ENCODE results near the gene SMARCA4.

The SMARCA4 gene

DNA sequence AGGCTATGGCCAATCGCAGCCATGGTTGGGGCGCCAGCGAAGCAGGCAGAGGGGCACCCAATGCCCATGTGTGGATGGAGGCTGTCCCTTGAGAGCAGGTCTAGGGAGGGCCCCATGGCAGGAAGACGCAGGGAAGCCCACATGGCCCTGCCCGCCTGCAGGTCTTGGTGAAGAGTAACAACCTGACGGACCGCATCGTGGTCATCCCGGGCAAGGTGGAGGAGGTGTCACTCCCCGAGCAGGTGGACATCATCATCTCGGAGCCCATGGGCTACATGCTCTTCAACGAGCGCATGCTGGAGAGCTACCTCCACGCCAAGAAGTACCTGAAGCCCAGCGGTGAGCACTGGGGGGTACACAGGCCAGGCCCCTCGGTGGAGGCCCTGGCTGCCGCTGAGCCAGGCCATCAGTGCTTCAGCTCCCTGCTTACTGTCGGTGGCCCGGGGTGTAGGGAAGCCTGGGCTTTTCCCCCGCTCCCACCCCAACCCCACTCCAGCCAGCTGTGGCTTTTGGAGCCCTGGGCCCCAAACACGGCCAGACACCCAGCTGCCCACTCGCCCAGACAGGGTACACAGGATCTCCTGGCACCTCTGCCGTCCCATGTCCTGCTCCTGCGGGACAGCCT lies 47.0 kb upstream of the SMARCA4 start:
- no peak overlapping the region for H3K27ac ChIP-seq (ENCODE audit: low read depth, low read length, poor library complexity, severe bottlenecking)
- no peak for TF ChIP-seq EZH2 (IDR thresholded peaks at IDR 0.05; ENCODE audit: borderline replicate concordance, low read length)
- no peaks in the 10 kb centered on the region for H3K9me2 ChIP-seq (ENCODE audit: low read depth, low read length)
- no peaks in the 10 kb centered on the region for H3K27me3 ChIP-seq (ENCODE audit: insufficient read depth, low read length)
- no peak overlapping the region for H3K4me3 ChIP-seq (ENCODE audit: low read depth, low read length, poor library complexity, severe bottlenecking)
- no peak overlapping the region for H3K4me2 ChIP-seq (ENCODE audit: low read length)
- no peaks in the 10 kb centered on the region for H3F3A ChIP-seq (ENCODE audit: insufficient read depth, low read length)
- no peaks in the 10 kb centered on the region for H3K9me3 ChIP-seq (ENCODE audit: low read length)
- H4K20me1 ChIP-seq (ENCODE audit: insufficient read depth, low read length) = no peaks in the 10 kb centered on the region
- no peaks in the 10 kb centered on the region for H3K4me1 ChIP-seq (ENCODE audit: insufficient read depth, low read length, severe bottlenecking)
- H3K36me3 ChIP-seq (ENCODE audit: insufficient read depth, low read length) = peaks cover 66% of the 10 kb centered on the region
- no peaks in the 10 kb centered on the region for H3K79me2 ChIP-seq (ENCODE audit: insufficient read depth, low read length)
- H3K9ac ChIP-seq (ENCODE audit: low read length) = no peak overlapping the region
- no peak overlapping the region for H2AFZ ChIP-seq (ENCODE audit: low read length)

DNA sequence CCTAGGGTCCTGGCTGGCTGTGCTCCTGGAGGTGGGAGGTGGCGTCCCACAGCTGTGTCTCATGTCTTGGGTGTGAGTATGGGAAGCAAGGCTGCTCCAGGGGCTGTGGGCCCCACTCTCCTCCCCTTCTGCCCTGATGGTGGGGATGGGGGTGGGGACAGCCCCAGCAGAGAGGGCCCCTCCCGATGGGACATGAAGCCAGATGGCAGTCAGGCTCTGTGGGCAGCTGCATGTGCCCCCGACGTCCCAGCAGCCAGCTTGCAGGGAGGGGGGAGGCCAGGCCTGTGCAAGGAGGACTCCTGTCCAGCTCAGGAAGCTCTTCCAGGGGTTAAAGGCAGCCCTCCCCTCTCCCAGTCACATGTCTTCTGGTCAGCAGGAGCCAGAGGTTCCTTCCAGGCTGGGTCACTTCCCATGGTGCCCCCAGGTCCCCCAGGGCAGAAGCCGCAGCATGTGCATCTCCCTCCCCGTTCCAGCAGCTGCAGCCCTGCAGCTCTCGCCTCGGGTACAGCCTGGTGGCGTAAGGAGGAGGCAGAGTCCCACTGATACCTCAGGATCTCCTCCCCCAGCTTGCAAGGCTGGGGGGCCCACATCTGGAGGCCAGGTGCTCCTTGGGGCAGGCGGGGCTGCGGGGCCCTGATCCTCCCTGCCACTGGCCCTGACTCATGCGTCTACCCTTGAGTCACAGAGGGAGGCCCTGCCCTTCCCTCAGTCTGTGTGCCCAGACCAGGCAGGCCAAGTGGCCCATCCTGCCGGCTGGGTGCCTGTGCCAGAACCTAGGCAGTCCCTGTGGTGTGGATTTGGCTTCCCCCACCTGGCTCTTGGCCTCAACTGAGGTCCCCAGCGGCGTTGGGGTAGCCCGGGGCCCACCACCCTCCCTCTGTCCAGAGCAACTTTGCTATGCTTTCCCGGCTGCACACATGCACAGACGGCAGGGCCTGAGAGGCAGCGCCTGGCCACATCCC lies 45.4 kb upstream of the SMARCA4 start:
- Histone ChIP-seq H2AFZ (ENCODE audit: low read length) (no peak overlapping the region), H3K9me2 (ENCODE audit: low read depth, low read length) (no peaks in the 10 kb centered on the region), H3K36me3 (ENCODE audit: insufficient read depth, low read length) (peaks cover 68% of the 10 kb centered on the region), H3K27ac (ENCODE audit: low read depth, low read length, poor library complexity, severe bottlenecking) (no peak overlapping the region), H4K20me1 (ENCODE audit: insufficient read depth, low read length) (no peaks in the 10 kb centered on the region), H3K9ac (ENCODE audit: low read length) (no peak overlapping the region), H3K4me1 (ENCODE audit: insufficient read depth, low read length, severe bottlenecking) (no peaks in the 10 kb centered on the region), H3F3A (ENCODE audit: insufficient read depth, low read length) (no peaks in the 10 kb centered on the region), H3K79me2 (ENCODE audit: insufficient read depth, low read length) (no peaks in the 10 kb centered on the region), H3K4me2 (ENCODE audit: low read length) (no peak overlapping the region), H3K27me3 (ENCODE audit: insufficient read depth, low read length) (no peaks in the 10 kb centered on the region), H3K4me3 (ENCODE audit: low read depth, low read length, poor library complexity, severe bottlenecking) (no peak overlapping the region), H3K9me3 (ENCODE audit: low read length) (no peaks in the 10 kb centered on the region)
- TF ChIP-seq, protein P1, sequence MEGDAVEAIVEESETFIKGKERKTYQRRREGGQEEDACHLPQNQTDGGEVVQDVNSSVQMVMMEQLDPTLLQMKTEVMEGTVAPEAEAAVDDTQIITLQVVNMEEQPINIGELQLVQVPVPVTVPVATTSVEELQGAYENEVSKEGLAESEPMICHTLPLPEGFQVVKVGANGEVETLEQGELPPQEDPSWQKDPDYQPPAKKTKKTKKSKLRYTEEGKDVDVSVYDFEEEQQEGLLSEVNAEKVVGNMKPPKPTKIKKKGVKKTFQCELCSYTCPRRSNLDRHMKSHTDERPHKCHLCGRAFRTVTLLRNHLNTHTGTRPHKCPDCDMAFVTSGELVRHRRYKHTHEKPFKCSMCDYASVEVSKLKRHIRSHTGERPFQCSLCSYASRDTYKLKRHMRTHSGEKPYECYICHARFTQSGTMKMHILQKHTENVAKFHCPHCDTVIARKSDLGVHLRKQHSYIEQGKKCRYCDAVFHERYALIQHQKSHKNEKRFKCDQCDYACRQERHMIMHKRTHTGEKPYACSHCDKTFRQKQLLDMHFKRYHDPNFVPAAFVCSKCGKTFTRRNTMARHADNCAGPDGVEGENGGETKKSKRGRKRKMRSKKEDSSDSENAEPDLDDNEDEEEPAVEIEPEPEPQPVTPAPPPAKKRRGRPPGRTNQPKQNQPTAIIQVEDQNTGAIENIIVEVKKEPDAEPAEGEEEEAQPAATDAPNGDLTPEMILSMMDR (IDR thresholded peaks at IDR 0.05; ENCODE audit: low read length) = no peak
- TF ChIP-seq EZH2 (IDR thresholded peaks at IDR 0.05; ENCODE audit: borderline replicate concordance, low read length) = no peak

DNA sequence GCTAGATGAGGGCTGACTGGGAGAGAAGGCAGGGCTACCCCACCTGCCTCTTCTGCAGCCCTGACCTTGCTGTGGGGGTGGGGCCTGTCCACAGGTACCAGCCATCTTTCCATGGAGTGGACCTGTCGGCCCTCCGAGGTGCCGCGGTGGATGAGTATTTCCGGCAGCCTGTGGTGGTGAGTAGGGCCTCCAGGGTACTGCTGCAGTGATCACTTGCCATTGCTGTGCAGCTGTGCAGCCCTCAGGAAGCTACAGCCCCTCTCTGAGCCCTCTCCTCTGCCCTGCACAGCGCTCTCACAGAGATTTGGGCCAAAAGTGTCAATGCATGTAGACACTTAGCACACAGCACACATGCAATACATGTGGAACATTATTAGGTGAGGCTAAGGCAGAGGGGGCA lies 44.2 kb upstream of the SMARCA4 start:
- H3K9me3 ChIP-seq (ENCODE audit: low read length) = no peaks in the 10 kb centered on the region
- no peak overlapping the region for H3K4me3 ChIP-seq (ENCODE audit: low read depth, low read length, poor library complexity, severe bottlenecking)
- H3K27ac ChIP-seq (ENCODE audit: low read depth, low read length, poor library complexity, severe bottlenecking) = no peak overlapping the region
- no peak overlapping the region for H3K4me2 ChIP-seq (ENCODE audit: low read length)
- H3K36me3 ChIP-seq (ENCODE audit: insufficient read depth, low read length) = peaks cover 74% of the 10 kb centered on the region
- no peaks in the 10 kb centered on the region for H3K27me3 ChIP-seq (ENCODE audit: insufficient read depth, low read length)
- no peaks in the 10 kb centered on the region for H3K4me1 ChIP-seq (ENCODE audit: insufficient read depth, low read length, severe bottlenecking)
- no peaks in the 10 kb centered on the region for H4K20me1 ChIP-seq (ENCODE audit: insufficient read depth, low read length)
- no peaks in the 10 kb centered on the region for H3K79me2 ChIP-seq (ENCODE audit: insufficient read depth, low read length)
- H3K9me2 ChIP-seq (ENCODE audit: low read depth, low read length) = no peaks in the 10 kb centered on the region
- no peaks in the 10 kb centered on the region for H3F3A ChIP-seq (ENCODE audit: insufficient read depth, low read length)
- no peak overlapping the region for H3K9ac ChIP-seq (ENCODE audit: low read length)
- no peak overlapping the region for H2AFZ ChIP-seq (ENCODE audit: low read length)
- TF ChIP-seq, protein P1 (IDR thresholded peaks at IDR 0.05; ENCODE audit: low read length) = no peak
- no peak for TF ChIP-seq EZH2 (IDR thresholded peaks at IDR 0.05; ENCODE audit: borderline replicate concordance, low read length)

Data from OCI-LY1 (cell line).